Upper lobe of left lung (tissue), 4 donors: Measurements from ENCODE around the gene MYBPH.

Experiments used
- EP300 ChIP-seq, 4 donors: sonication (generic); formaldehyde crosslinking; IDR thresholded peaks; one replicate each; pipeline ENCODE4 v1.5.1; 2017; ENCODE audit warnings: antibody characterized with exemption in 4 of 4, control low read depth in 2 of 4
- POLR2A ChIP-seq, 4 donors: fragments of 450-650 bp; IDR thresholded peaks; one replicate each; pipeline ENCODE4 v1.5.1; 2016 to 2017; ENCODE audit warnings: antibody characterized with exemption in 4 of 4, mild to moderate bottlenecking in 2 of 4
- POLR2AphosphoS5 ChIP-seq, 2 donors: sonication (generic); formaldehyde crosslinking; IDR thresholded peaks; one replicate each; pipeline ENCODE4 v1.5.1; 2017; ENCODE audit warnings: antibody characterized with exemption in 2 of 2
- TF ChIP-seq, protein P1 (sequence below), 6 experiments: fragments of 450-650 bp in 4 of 6; fragments of 200-600 bp in 2 of 6; sonication (generic) in 2 of 6; IDR thresholded peaks; one replicate each; pipeline ENCODE4 v1.5.1; 2016 to 2019; ENCODE audit warnings: antibody characterized with exemption in 6 of 6

DNA sequence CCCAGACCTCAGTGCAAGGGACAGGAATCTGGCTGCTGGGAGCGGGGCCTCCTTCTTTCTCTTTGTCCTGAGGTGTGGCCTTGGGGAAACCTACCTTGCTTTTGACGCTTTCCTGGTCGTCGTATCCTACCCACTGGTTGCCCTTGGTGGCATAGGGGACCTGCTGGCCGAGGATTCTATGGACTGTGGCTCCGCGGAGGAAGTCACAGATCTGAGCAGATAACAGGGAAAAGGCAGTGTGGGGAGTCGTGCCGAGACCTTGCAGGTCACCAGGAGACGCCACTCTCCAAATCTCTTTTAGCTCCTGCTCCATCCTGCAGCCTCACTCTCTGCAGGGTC, 4.0 kb upstream of the MYBPH start:
- TF ChIP-seq, protein P1, sequence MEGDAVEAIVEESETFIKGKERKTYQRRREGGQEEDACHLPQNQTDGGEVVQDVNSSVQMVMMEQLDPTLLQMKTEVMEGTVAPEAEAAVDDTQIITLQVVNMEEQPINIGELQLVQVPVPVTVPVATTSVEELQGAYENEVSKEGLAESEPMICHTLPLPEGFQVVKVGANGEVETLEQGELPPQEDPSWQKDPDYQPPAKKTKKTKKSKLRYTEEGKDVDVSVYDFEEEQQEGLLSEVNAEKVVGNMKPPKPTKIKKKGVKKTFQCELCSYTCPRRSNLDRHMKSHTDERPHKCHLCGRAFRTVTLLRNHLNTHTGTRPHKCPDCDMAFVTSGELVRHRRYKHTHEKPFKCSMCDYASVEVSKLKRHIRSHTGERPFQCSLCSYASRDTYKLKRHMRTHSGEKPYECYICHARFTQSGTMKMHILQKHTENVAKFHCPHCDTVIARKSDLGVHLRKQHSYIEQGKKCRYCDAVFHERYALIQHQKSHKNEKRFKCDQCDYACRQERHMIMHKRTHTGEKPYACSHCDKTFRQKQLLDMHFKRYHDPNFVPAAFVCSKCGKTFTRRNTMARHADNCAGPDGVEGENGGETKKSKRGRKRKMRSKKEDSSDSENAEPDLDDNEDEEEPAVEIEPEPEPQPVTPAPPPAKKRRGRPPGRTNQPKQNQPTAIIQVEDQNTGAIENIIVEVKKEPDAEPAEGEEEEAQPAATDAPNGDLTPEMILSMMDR (IDR thresholded peaks at IDR 0.05), result no peak
- no peak for TF ChIP-seq EP300 (IDR thresholded peaks at IDR 0.05)
- TF ChIP-seq POLR2AphosphoS5 (IDR thresholded peaks at IDR 0.05), result no peak
- no peak for TF ChIP-seq POLR2A (IDR thresholded peaks at IDR 0.05)
